OCI-LY3 (cell line): ENCODE measurements around the gene GCNT2.

ENCODE experiments used
- H2AFZ ChIP-seq: fragments of 200-600, 300-600 bp; shearing (Covaris generic); 2 replicates; pipeline ENCODE4 v1.6.0; 2014; ENCODE audit warnings: antibody characterized with exemption, low read depth, low read length
- H3K27ac ChIP-seq: fragments of 200-600, 300-600 bp; sonication (generic); 2 replicates; pipeline ENCODE4 v1.5.1; 2014; ENCODE audit warnings: mild to moderate bottlenecking, low read length, moderate library complexity, mixed read lengths
- H3K27me3 ChIP-seq: fragments of 200-600, 300-600 bp; sonication (generic); 2 replicates; pipeline ENCODE4 v1.6.1; 2014; ENCODE audit warnings: low read depth, low read length, mixed read lengths
- H3K36me3 ChIP-seq: fragments of 200-600, 300-600 bp; sonication (generic); replicated peaks from 2 replicates; pipeline ENCODE3; 2014; ENCODE audit warnings: low read depth, low read length, mixed read lengths
- H3K4me1 ChIP-seq: fragments of 300-600, 200-600 bp; sonication (generic); 2 replicates; pipeline ENCODE4 v1.6.1; 2014; ENCODE audit warnings: low read length, mixed read lengths
- H3K4me2 ChIP-seq: fragments of 200-600, 300-600 bp; sonication (generic); 2 replicates; pipeline ENCODE4 v1.6.1; 2014; ENCODE audit warnings: low read length, mixed read lengths
- H3K4me3 ChIP-seq: fragments of 300-600, 200-600 bp; sonication (generic); 2 replicates; pipeline ENCODE4 v1.5.1; 2014; ENCODE audit warnings: antibody characterized with exemption, mild to moderate bottlenecking, low read length, moderate library complexity
- H3K79me2 ChIP-seq: fragments of 300-600, 200-600 bp; shearing (Covaris generic); 2 replicates; pipeline ENCODE4 v1.6.1; 2014; ENCODE audit warnings: mild to moderate bottlenecking, low read length, mixed read lengths
- H3K9ac ChIP-seq: fragments of 300-600, 200-600 bp; shearing (Covaris generic); 2 replicates; pipeline ENCODE4 v1.6.0; 2014; ENCODE audit warnings: mild to moderate bottlenecking, low read length, moderate library complexity
- H3K9me3 ChIP-seq: fragments of 200-600, 300-600 bp; shearing (Covaris generic); 2 replicates; pipeline ENCODE4 v1.6.1; 2014; ENCODE audit warnings: low read length, mixed read lengths; ENCODE audit not compliant: insufficient read depth
- H4K20me1 ChIP-seq: fragments of 200-600, 300-600 bp; sonication (generic); 2 replicates; pipeline ENCODE4 v1.6.1; 2016; ENCODE audit warnings: low read length, mixed read lengths; ENCODE audit not compliant: insufficient read depth
- EZH2phosphoT487 ChIP-seq: fragments of 200-600 bp; shearing (Covaris generic); IDR thresholded peaks from 2 replicates; pipeline ENCODE4 v1.6.1; 2018; ENCODE audit warnings: antibody characterized with exemption, mixed run types, low read depth
- TF ChIP-seq, protein P1 (sequence below): fragments of 200-600, 300-600 bp; sonication (generic); IDR thresholded peaks from 2 replicates; pipeline ENCODE4 v1.5.1; 2014; ENCODE audit warnings: antibody characterized with exemption, low read length, low read depth

Gene GCNT2

DNA sequence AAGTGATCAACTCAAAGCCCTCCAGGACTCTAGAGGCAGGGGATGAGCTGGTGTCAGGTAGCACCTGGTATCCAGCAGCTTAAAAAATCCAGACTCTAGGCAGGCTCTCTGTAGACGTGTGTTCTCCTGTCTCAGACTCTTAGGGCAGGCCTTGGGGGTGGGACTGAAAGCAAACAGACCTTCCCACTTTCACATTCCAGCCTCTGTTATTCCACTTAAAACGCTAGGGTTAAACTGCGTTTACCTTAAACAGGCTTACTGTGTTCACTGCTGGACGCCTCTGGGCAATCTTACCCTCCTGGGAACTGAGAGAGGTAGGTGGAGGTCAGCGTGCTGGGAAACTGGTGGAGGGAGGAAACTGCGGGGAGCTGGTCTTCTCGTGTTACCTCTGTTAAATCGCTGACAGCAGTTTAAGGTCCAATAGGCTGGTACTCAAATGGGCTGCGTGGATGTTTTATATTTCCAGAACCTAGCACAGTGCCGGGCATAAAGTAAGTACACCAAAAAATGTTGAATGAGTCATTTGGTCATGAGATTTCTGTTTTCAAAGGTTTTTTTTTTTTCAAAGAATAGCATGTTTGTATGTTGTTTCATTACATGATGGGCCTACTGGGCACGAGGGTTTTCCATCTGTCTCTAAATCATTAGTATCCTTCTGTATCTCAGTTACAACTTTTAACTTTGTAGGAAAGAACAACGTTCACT, at the start of gene GCNT2:
Gene GCNT2 (plus strand): TSS at position 248 of the 705 bp plus-strand sequence. CDS start 7,561 bp downstream, outside the sequence.
- Histone ChIP-seq H3K27ac (no peak within 1 kb of the TSS), H3K36me3 (no peaks in the 10 kb centered on the region), H2AFZ (peak within 1 kb of the TSS; percentile 36; the same call in 1 of the 2 replicates), H3K79me2 (no peaks in the 10 kb centered on the region), H3K4me1 (peaks cover 24% of the 10 kb centered on the region), H3K27me3 (no peaks in the 10 kb centered on the region), H3K4me2 (peak within 1 kb of the TSS; percentile 33), H4K20me1 (no peaks in the 10 kb centered on the region), H3K4me3 (no peak within 1 kb of the TSS), H3K9me3 (no peaks in the 10 kb centered on the region), H3K9ac (0 out of 2 replicates have a peak within 1 kb of the TSS, but pooled peaks have one; percentile 13)
- TF ChIP-seq, protein P1, sequence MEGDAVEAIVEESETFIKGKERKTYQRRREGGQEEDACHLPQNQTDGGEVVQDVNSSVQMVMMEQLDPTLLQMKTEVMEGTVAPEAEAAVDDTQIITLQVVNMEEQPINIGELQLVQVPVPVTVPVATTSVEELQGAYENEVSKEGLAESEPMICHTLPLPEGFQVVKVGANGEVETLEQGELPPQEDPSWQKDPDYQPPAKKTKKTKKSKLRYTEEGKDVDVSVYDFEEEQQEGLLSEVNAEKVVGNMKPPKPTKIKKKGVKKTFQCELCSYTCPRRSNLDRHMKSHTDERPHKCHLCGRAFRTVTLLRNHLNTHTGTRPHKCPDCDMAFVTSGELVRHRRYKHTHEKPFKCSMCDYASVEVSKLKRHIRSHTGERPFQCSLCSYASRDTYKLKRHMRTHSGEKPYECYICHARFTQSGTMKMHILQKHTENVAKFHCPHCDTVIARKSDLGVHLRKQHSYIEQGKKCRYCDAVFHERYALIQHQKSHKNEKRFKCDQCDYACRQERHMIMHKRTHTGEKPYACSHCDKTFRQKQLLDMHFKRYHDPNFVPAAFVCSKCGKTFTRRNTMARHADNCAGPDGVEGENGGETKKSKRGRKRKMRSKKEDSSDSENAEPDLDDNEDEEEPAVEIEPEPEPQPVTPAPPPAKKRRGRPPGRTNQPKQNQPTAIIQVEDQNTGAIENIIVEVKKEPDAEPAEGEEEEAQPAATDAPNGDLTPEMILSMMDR = no peak
- no peak for TF ChIP-seq EZH2phosphoT487

DNA sequence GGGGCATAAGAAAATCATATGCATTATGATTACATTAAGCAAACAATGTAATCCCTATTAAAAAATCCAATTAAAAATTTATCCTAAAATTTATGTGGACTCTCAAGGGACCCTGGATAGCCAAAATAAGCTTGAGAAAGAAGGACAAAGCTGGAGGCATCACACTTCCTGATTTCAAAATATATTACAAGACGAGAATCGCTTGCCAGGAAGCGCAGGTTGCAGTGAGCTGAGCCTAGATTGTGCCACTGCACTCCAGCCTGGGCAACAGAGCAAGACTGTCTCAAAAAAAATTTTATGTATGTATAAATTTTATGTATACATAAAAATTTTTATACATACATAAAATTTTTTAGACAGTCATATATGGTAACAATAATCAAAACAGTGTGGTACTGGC, 48.5 kb upstream of the GCNT2 start:
- Histone ChIP-seq H3K4me1 (no peaks in the 10 kb centered on the region), H3K27ac (no peak overlapping the region)

DNA sequence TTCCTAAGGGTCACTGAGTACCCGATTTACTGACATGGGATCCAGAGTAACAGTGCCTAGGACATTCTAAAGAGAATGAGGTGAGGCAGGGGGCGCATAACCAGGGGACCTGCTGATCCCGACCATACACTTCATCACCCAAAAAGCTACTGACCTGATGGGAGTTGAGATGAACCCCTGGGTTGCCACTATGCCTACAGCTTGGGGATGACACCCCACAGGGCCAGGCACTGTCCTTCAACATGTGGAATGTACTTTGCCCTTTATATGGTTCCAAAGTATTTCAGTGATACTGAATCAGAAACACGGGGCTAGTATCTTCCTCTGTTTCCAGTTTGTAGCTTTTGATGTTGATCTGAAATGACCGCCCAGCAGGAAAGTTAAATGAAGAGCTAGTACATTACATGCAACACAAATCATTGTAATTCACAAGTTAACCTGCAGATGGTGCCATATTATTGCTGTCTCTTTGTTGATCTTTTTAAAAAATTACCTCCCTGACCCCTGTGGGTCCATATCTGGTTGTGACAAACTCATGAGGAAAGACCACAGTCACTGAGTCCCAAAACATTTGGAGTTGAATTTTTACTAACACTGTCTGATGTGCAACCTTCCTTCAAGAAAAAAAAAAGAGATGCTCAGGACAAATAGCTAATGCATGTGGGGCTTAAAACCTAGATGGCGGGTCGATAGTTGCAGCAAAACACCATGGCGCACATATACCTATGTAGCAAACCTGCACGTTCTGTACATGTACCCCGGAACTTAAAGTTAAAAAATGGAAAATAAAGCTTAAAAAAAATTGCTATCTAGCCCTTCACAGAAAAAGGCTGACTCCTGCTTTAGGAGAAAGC, 42.7 kb upstream of the GCNT2 start:
- Histone ChIP-seq H3K4me2 (no peak overlapping the region), H3K9me3 (no peaks in the 10 kb centered on the region), H3K27ac (no peak overlapping the region), H3K4me1 (no peaks in the 10 kb centered on the region), H3K36me3 (no peaks in the 10 kb centered on the region), H3K79me2 (no peaks in the 10 kb centered on the region), H2AFZ (no peak overlapping the region), H4K20me1 (no peaks in the 10 kb centered on the region), H3K27me3 (no peaks in the 10 kb centered on the region), H3K4me3 (no peak overlapping the region), H3K9ac (no peak overlapping the region)
- TF ChIP-seq, protein P1 = peak; percentile 63
- TF ChIP-seq EZH2phosphoT487 = no peak

More for the DNA sequence above, 48.5 kb upstream of the GCNT2 start:
- Histone ChIP-seq H3K4me2 (no peak overlapping the region), H3K79me2 (no peaks in the 10 kb centered on the region), H3K4me3 (no peak overlapping the region), H2AFZ (no peak overlapping the region), H3K9ac (no peak overlapping the region), H3K36me3 (no peaks in the 10 kb centered on the region), H3K27me3 (no peaks in the 10 kb centered on the region; the same call in 1 of the 2 replicates), H4K20me1 (no peaks in the 10 kb centered on the region), H3K9me3 (no peaks in the 10 kb centered on the region)
- TF ChIP-seq, protein P1 = no peak
- TF ChIP-seq EZH2phosphoT487 = no peak
